GM19193 (cell line): ENCODE data around the gene MYH11.

Source experiments
- POLR2A ChIP-seq: IDR thresholded peaks from 4 replicates; pipeline ENCODE4 v1.6.1; 2011; ENCODE audit not compliant: insufficient read depth, insufficient read length; ENCODE audit errors: extremely low read depth

MYH11 gene

GRCh38 chr16:15835136-15835878 is 21.5 kb downstream of the MYH11 start:
- no peak for TF ChIP-seq POLR2A

GRCh38 chr16:15834502-15834901 is 22.3 kb downstream of the MYH11 start:
- TF ChIP-seq POLR2A = no peak

GRCh38 chr16:15833541-15833940 is 23.3 kb downstream of the MYH11 start:
- TF ChIP-seq POLR2A = no peak

- no peak for TF ChIP-seq POLR2A
Measured at GRCh38 chr16:15832241-15832640, 24.6 kb downstream of the MYH11 start.

- TF ChIP-seq POLR2A = no peak
Measured at GRCh38 chr16:15830832-15831451, 25.9 kb downstream of the MYH11 start.

GRCh38 chr16:15829460-15829859 is 27.4 kb downstream of the MYH11 start:
- no peak for TF ChIP-seq POLR2A

GRCh38 chr16:15827709-15828343 is 29.0 kb downstream of the MYH11 start:
- TF ChIP-seq POLR2A = no peak

- TF ChIP-seq POLR2A = no peak
Measured at GRCh38 chr16:15827299-15827698, 29.5 kb downstream of the MYH11 start.

GRCh38 chr16:15825750-15826305 is 31.0 kb downstream of the MYH11 start:
- TF ChIP-seq POLR2A = no peak

- no peak for TF ChIP-seq POLR2A
Measured at GRCh38 chr16:15822957-15823356, 33.9 kb downstream of the MYH11 start.

GRCh38 chr16:15820837-15821236 is 36.0 kb downstream of the MYH11 start:
- no peak for TF ChIP-seq POLR2A

- TF ChIP-seq POLR2A = no peak
Measured at GRCh38 chr16:15819046-15819445, 37.8 kb downstream of the MYH11 start.

- TF ChIP-seq POLR2A = no peak
Measured at GRCh38 chr16:15817446-15817845, 39.4 kb downstream of the MYH11 start.

GRCh38 chr16:15816228-15816627 is 40.6 kb downstream of the MYH11 start:
- no peak for TF ChIP-seq POLR2A
